Nephron progenitor cell (in vitro differentiated cells): Measurements from ENCODE around the gene DSN1.

Experiments
- DNase-seq: peaks from one replicate; pipeline ENCODE4 v3.0.0; 2021
- H3K27ac Mint-ChIP-seq: 2 replicates; pipeline ENCODE4 v1.8.0; 2021; ENCODE audit warnings: mild to moderate bottlenecking, moderate library complexity, mixed read lengths
- H3K27me3 Mint-ChIP-seq: 2 replicates; pipeline ENCODE4 v1.8.0; 2021; ENCODE audit warnings: mild to moderate bottlenecking, low read depth, mixed read lengths; ENCODE audit not compliant: poor library complexity
- H3K36me3 Mint-ChIP-seq: 2 replicates; pipeline ENCODE4 v1.8.0; 2021; ENCODE audit warnings: low read depth, mixed read lengths
- H3K4me1 Mint-ChIP-seq: 2 replicates; pipeline ENCODE4 v1.8.0; 2021; ENCODE audit warnings: mixed read lengths
- H3K4me3 Mint-ChIP-seq: 2 replicates; pipeline ENCODE4 v1.8.0; 2021; ENCODE audit warnings: mild to moderate bottlenecking, moderate library complexity, mixed read lengths
- H3K9me3 Mint-ChIP-seq: 2 replicates; pipeline ENCODE4 v1.8.0; 2021; ENCODE audit warnings: mild to moderate bottlenecking, moderate library complexity, mixed read lengths
- TF ChIP-seq, protein P1 (sequence below): fragments of 200-600 bp; sonication (generic); IDR thresholded peaks from 2 replicates; pipeline ENCODE4 v1.5.0; 2021; ENCODE audit warnings: antibody characterized with exemption

The DSN1 gene

DNA sequence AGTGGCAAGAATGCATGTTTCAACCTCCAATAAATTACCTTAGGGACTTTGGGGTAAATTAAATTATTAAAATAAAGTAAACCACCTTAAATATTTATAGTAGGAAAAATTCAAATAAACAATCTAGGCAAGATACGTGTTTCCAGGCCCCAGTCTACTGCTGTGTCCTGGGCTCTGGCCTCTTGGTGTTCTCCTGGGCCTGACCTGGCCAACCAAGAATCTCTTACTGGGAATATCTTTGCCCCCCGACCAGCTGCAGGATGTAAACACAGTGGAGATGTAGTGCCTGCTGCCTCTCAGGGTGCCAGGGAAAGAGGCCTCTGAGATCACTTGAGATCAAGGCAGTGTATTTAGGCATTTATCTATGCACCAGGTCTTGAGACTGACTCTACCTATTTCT lies 11.7 kb upstream of the DSN1 start:
- Mint-ChIP-seq H3K4me3 (no peak overlapping the region), H3K36me3 (peaks cover 58% of the 10 kb centered on the region), H3K27me3 (no peaks in the 10 kb centered on the region), H3K9me3 (no peaks in the 10 kb centered on the region), H3K4me1 (no peaks in the 10 kb centered on the region), H3K27ac (no peak overlapping the region)
- DNase-seq: no peak
- TF ChIP-seq, protein P1, sequence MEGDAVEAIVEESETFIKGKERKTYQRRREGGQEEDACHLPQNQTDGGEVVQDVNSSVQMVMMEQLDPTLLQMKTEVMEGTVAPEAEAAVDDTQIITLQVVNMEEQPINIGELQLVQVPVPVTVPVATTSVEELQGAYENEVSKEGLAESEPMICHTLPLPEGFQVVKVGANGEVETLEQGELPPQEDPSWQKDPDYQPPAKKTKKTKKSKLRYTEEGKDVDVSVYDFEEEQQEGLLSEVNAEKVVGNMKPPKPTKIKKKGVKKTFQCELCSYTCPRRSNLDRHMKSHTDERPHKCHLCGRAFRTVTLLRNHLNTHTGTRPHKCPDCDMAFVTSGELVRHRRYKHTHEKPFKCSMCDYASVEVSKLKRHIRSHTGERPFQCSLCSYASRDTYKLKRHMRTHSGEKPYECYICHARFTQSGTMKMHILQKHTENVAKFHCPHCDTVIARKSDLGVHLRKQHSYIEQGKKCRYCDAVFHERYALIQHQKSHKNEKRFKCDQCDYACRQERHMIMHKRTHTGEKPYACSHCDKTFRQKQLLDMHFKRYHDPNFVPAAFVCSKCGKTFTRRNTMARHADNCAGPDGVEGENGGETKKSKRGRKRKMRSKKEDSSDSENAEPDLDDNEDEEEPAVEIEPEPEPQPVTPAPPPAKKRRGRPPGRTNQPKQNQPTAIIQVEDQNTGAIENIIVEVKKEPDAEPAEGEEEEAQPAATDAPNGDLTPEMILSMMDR: no peak

DNA sequence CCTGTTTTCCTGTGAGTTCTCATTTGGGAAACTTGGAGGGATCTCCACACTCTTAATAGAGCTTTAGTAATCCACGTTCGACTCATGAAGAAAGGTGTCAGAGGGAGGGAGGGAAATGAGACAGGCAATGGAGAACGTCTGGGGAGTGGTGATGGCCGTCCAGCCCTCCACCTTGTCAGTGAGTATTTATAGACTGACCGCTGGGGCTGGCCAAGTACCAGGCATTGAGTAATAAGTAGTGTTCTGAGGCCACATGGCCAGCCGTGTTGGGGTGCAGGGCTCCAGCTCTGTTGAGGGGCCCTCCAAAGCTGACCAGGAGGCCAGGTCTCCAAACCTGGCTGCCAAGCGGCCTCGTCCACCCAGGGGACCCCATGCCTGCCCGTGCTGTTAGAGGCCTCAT lies 11.3 kb upstream of the DSN1 start:
- TF ChIP-seq, protein P1: no peak
- Mint-ChIP-seq H3K4me1 (peaks cover 1% of the 10 kb centered on the region), H3K27me3 (peaks cover under 1% of the 10 kb centered on the region), H3K27ac (no peak overlapping the region), H3K36me3 (peaks cover 59% of the 10 kb centered on the region), H3K4me3 (no peak overlapping the region), H3K9me3 (no peaks in the 10 kb centered on the region)
- no peak for DNase-seq

GRCh38 chr20:36784116-36784515 lies 10.6 kb upstream of the DSN1 start:
- Mint-ChIP-seq H3K9me3 (no peaks in the 10 kb centered on the region), H3K27ac (no peak overlapping the region), H3K36me3 (peaks cover 63% of the 10 kb centered on the region), H3K4me1 (peaks cover 5% of the 10 kb centered on the region), H3K27me3 (peaks cover 5% of the 10 kb centered on the region), H3K4me3 (no peak overlapping the region)
- no peak for DNase-seq
- TF ChIP-seq, protein P1: no peak

- Mint-ChIP-seq H3K9me3 (no peaks in the 10 kb centered on the region), H3K27ac (peak overlapping the region; percentile 73), H3K4me3 (no peak overlapping the region), H3K36me3 (peaks cover 35% of the 10 kb centered on the region), H3K27me3 (peaks cover 15% of the 10 kb centered on the region), H3K4me1 (peaks cover 18% of the 10 kb centered on the region)
- DNase-seq: no peak
- TF ChIP-seq, protein P1: no peak
These were observed 6.1 kb upstream of the DSN1 start for GRCh38 chr20:36779656-36780025.

DNA sequence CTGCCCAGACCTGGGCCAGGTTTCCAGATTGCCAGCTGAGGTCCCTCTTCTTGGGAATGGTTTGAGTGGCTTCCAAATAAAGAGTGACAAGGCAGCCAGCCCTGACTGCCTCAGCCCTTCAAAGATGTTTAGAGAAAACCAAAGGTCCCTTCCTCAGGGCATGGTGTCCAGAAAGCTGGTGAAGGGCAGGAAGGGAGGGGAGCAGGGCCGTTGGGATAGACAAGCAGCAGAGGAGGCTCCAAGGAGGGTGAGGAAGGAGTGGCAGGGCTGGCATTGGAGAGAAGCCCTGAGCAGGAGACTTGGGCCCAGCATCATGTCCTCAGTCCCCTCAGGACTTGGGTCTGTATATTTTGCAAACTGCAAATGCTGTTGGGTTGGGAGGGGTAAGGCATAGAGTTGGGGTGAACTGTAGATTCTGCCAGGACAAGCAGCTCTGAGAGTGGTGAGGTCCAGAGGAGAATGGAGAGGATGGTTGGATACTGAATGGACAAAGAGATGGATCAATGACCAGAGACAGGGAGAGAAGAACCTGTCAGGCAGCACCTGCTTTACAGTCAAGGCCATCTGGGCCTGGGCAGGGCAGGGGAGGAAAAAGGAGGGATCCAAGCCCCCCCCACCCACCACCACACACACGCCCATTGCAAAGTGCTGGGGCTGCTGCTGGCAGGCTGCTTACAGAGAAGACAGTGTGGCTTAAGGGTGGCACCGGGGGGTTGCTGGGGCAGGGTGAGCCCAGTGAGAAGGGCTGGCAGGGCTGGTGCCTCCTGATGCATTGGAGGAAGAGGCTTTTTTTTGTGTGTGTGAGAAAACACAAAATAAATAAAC lies 5.5 kb upstream of the DSN1 start:
- DNase-seq: no peak
- H3K27me3 Mint-ChIP-seq: peaks cover 17% of the 10 kb centered on the region
- TF ChIP-seq, protein P1: no peak
- H3K4me3 Mint-ChIP-seq: no peak overlapping the region
- peaks cover 29% of the 10 kb centered on the region for H3K36me3 Mint-ChIP-seq
- H3K9me3 Mint-ChIP-seq: no peaks in the 10 kb centered on the region
- H3K4me1 Mint-ChIP-seq: peaks cover 20% of the 10 kb centered on the region
- H3K27ac Mint-ChIP-seq: peak overlapping the region; percentile 73

- Mint-ChIP-seq H3K27me3 (peaks cover 23% of the 10 kb centered on the region), H3K4me1 (peaks cover 34% of the 10 kb centered on the region), H3K36me3 (peaks cover 15% of the 10 kb centered on the region), H3K9me3 (no peaks in the 10 kb centered on the region), H3K4me3 (no peak overlapping the region), H3K27ac (no peak overlapping the region)
- TF ChIP-seq, protein P1: no peak
- no peak for DNase-seq
These were observed 4.0 kb upstream of the DSN1 start for GRCh38 chr20:36777576-36777975.
